ENCODE measurements around the gene SLC27A4. TPM values are rescaled to one million over a fixed set of nuclear protein-coding genes. Genes with fewer than 3 reads are reported as not detected.

The SLC27A4 gene
- total and polyA plus RNA-seq, 4 donors: 6.8 to 29.7 (median 24.2) TPM

- WGBS, 2 donors: 85 to 92% methylated on average over 11 of the region's 11 CpGs
- H3K36me3 ChIP-seq (ENCODE audit: control insufficient read depth in 4 of 4, insufficient read depth in 4 of 4, low read length in 4 of 4): peaks cover 15 to 58% (median 18%) of the 10 kb centered on the region in 4 donors
- no peak for DNase-seq
- H3K9me3 ChIP-seq (ENCODE audit: control insufficient read depth in 4 of 4, insufficient read depth in 3 of 4, low read length in 3 of 4): no peaks in the 10 kb centered on the region
- peaks cover 0 to 44% (median 33%) of the 10 kb centered on the region in 3 donors for H3K27me3 ChIP-seq (ENCODE audit: control insufficient read depth in 3 of 3, insufficient read depth in 3 of 3, low read length in 2 of 3)
- no peak for ATAC-seq (ENCODE audit: insufficient read depth, low FRiP score)
- no peak overlapping the region for H3K27ac ChIP-seq (ENCODE audit: low read depth in 1 of 2, low read length in 1 of 2)
- no peak for TF ChIP-seq CTCF (IDR thresholded peaks at IDR 0.05; ENCODE audit: control extremely low read depth, extremely low read depth)
- H3K9ac ChIP-seq (ENCODE audit: insufficient read depth in 1 of 2, low read length in 2 of 2): no peak overlapping the region
- peaks cover 0 to 8% (median 3%) of the 10 kb centered on the region in 5 donors for H3K4me1 ChIP-seq (ENCODE audit: control insufficient read depth in 5 of 5, insufficient read depth in 5 of 5, low read length in 5 of 5)
- no peak overlapping the region for H3K4me3 ChIP-seq
Observed at GRCh38 chr9:128390150-128390812, 50.0 kb downstream of the SLC27A4 start.

- peaks cover 0 to 47% (median 35%) of the 10 kb centered on the region in 3 donors for H3K27me3 ChIP-seq (ENCODE audit: control insufficient read depth in 3 of 3, insufficient read depth in 3 of 3, low read length in 2 of 3)
- TF ChIP-seq CTCF (IDR thresholded peaks at IDR 0.05; ENCODE audit: control extremely low read depth, extremely low read depth): no peak
- WGBS, 2 donors: 97 to 98% methylated on average over 8 of the region's 8 CpGs
- H3K4me1 ChIP-seq (ENCODE audit: control insufficient read depth in 5 of 5, insufficient read depth in 5 of 5, low read length in 5 of 5): peaks cover 0 to 8% (median 3%) of the 10 kb centered on the region in 5 donors
- ATAC-seq (ENCODE audit: insufficient read depth, low FRiP score): no peak
- no peak for DNase-seq
- no peak overlapping the region for H3K27ac ChIP-seq (ENCODE audit: low read depth in 1 of 2, low read length in 1 of 2)
- no peak overlapping the region for H3K9ac ChIP-seq (ENCODE audit: insufficient read depth in 1 of 2, low read length in 2 of 2)
- H3K9me3 ChIP-seq (ENCODE audit: control insufficient read depth in 4 of 4, insufficient read depth in 3 of 4, low read length in 3 of 4): no peaks in the 10 kb centered on the region
- peaks cover 14 to 55% (median 18%) of the 10 kb centered on the region in 4 donors for H3K36me3 ChIP-seq (ENCODE audit: control insufficient read depth in 4 of 4, insufficient read depth in 4 of 4, low read length in 4 of 4)
- H3K4me3 ChIP-seq: no peak overlapping the region
Observed at GRCh38 chr9:128390813-128391711, 50.7 kb downstream of the SLC27A4 start.

- Histone ChIP-seq H3K4me1 (ENCODE audit: control insufficient read depth in 5 of 5, insufficient read depth in 5 of 5, low read length in 5 of 5) (peaks cover 0 to 10% (median 3%) of the 10 kb centered on the region in 5 donors), H3K4me3 (no peak overlapping the region), H3K9me3 (ENCODE audit: control insufficient read depth in 4 of 4, insufficient read depth in 3 of 4, low read length in 3 of 4) (no peaks in the 10 kb centered on the region), H3K36me3 (ENCODE audit: control insufficient read depth in 4 of 4, insufficient read depth in 4 of 4, low read length in 4 of 4) (peaks cover 14 to 46% (median 18%) of the 10 kb centered on the region in 4 donors), H3K9ac (ENCODE audit: insufficient read depth in 1 of 2, low read length in 2 of 2) (no peak overlapping the region), H3K27me3 (ENCODE audit: control insufficient read depth in 3 of 3, insufficient read depth in 3 of 3, low read length in 2 of 3) (peaks cover 0 to 51% (median 39%) of the 10 kb centered on the region in 3 donors), H3K27ac (ENCODE audit: low read depth in 1 of 2, low read length in 1 of 2) (no peak overlapping the region)
- DNase-seq (no peak), ATAC-seq (ENCODE audit: insufficient read depth, low FRiP score) (no peak)
- TF ChIP-seq CTCF (IDR thresholded peaks at IDR 0.05; ENCODE audit: control extremely low read depth, extremely low read depth): no peak
- WGBS, 2 donors: 92 to 93% methylated on average over 21 of the region's 21 CpGs
Observed at GRCh38 chr9:128391956-128392301, 51.6 kb downstream of the SLC27A4 start.

All from lung (tissue), 12 donors.